GM12878 (cell line): Measurements from ENCODE around the gene PDE10A. TPM values are rescaled to one million over a fixed set of nuclear protein-coding genes. Genes with fewer than 3 reads are reported as not detected.

ENCODE experiments used
- ATAC-seq: fragments of 200-7000 bp; cut with Tn5 transposase; 3 replicates; pipeline ENCODE4 v1.9.1; 2020; ENCODE audit warnings: mild to moderate bottlenecking, moderate library complexity
- BruUV-seq: library from RNA; stranded (reverse); fragments of 400-500 nt; replicated peaks from 2 replicates; lab custom pipeline; 2021; lab: Mats Ljungman, UMichigan
- CTCF ChIA-PET: fragments of 300-600 bp; sonication (Branson Sonifier 250); formaldehyde crosslinking; extraction: SDS; loops from one replicate; lab custom pipeline; 2021; ENCODE audit warnings: inconsistent platforms; lab: Yijun Ruan, JAX
- POLR2A ChIA-PET: fragments of 350-600 bp; formaldehyde crosslinking; extraction: SDS; loops from one replicate; lab custom pipeline; 2021; ENCODE audit warnings: inconsistent platforms; lab: Charles Lee
- RAD21 ChIA-PET: fragments of 300-600 bp; sonication (Branson Sonifier 250); formaldehyde crosslinking; loops from one replicate; lab custom pipeline; 2023; ENCODE audit warnings: antibody characterized with exemption; ENCODE audit not compliant: unreplicated experiment; lab: Charles Lee
- SMC1A ChIA-PET: fragments of 300-600 bp; sonication (Branson Sonifier 250); formaldehyde crosslinking; loops from one replicate; lab custom pipeline; 2023; ENCODE audit not compliant: unreplicated experiment, uncharacterized antibody; lab: Charles Lee
- DNase-seq: peaks from one replicate; pipeline ENCODE4 v3.0.0-alpha.2; 2011; ENCODE audit warnings: low read depth, low spot score
- FAIRE-seq: peaks from 3 replicates; lab custom pipeline; 2011; peaks lifted over from hg19 to GRCh38; lab: Jason Lieb, UNC
- H2AFZ ChIP-seq: 2 replicates; pipeline ENCODE4 v1.6.0; 2011; ENCODE audit warnings: low read depth, low read length, control low read depth; ENCODE audit not compliant: control insufficient read depth
- H3K27ac ChIP-seq: 2 replicates; pipeline ENCODE4 v1.5.1; 2011; ENCODE audit warnings: control low read depth; ENCODE audit not compliant: control insufficient read depth, insufficient read depth
- H3K27me3 ChIP-seq, 2 experiments: replicated peaks in 1 of 2; 2 replicates each; pipeline versions ENCODE4 v1.6.0 to v1.6.1; 2011; ENCODE audit warnings: low read length in 1 of 2; ENCODE audit not compliant: control insufficient read depth in 2 of 2, insufficient read depth in 2 of 2
- H3K36me3 ChIP-seq, 2 experiments: 2 replicates each; pipeline ENCODE4 v1.5.1; 2011; ENCODE audit warnings: low read length in 1 of 2; ENCODE audit not compliant: control insufficient read depth in 2 of 2, insufficient read depth in 2 of 2
- H3K4me1 ChIP-seq: 2 replicates; pipeline ENCODE4 v1.6.1; 2011; ENCODE audit warnings: mild to moderate bottlenecking, low read length, moderate library complexity, mixed read lengths; ENCODE audit not compliant: control insufficient read depth, insufficient read depth
- H3K4me2 ChIP-seq: 2 replicates; pipeline ENCODE4 v1.6.0; 2011; ENCODE audit warnings: control low read depth; ENCODE audit not compliant: control insufficient read depth, insufficient read depth
- H3K4me3 ChIP-seq: fragments of 200-600 bp; sonication (generic); 2 replicates; pipeline ENCODE4 v1.5.1; 2016
- H3K79me2 ChIP-seq: 2 replicates; pipeline ENCODE4 v1.6.0; 2011; ENCODE audit warnings: low read length; ENCODE audit not compliant: control insufficient read depth, insufficient read depth
- H3K9ac ChIP-seq: 2 replicates; pipeline ENCODE4 v1.8.0; 2011; ENCODE audit warnings: low read length, control low read depth, mixed read lengths; ENCODE audit not compliant: control insufficient read depth, insufficient read depth
- H3K9me3 ChIP-seq: replicated peaks from 3 replicates; pipeline ENCODE4 v1.5.1; 2011; ENCODE audit warnings: mild to moderate bottlenecking, low read length; ENCODE audit not compliant: control insufficient read depth, insufficient read depth
- H4K20me1 ChIP-seq: 2 replicates; pipeline ENCODE4 v1.6.0; 2011; ENCODE audit not compliant: control insufficient read depth, insufficient read depth
- ATF2 ChIP-seq: IDR thresholded peaks from 2 replicates; pipeline ENCODE4 v1.6.1; 2012; ENCODE audit warnings: low read length, inconsistent platforms
- CEBPZ ChIP-seq: fragments of 150-350 bp; IDR thresholded peaks from 2 replicates; pipeline ENCODE4 v1.6.1; 2016; ENCODE audit warnings: low read depth, low read length
- EED ChIP-seq: sonication (generic); IDR thresholded peaks from 2 replicates; pipeline ENCODE4 v1.6.1; 2016; ENCODE audit warnings: antibody characterized with exemption, low read depth
- EP300 ChIP-seq, 2 experiments: fragments of 150-350 bp in 1 of 2; IDR thresholded peaks; 2 replicates each; pipeline ENCODE4 v1.6.1; 2011 to 2012; ENCODE audit warnings: low read depth in 2 of 2, low read length in 2 of 2, borderline replicate concordance in 1 of 2, improper control_type of control experiment in 1 of 2, inconsistent platforms in 1 of 2; ENCODE audit not compliant: control insufficient read depth in 1 of 2
- MEF2A ChIP-seq: IDR thresholded peaks from 2 replicates; pipeline ENCODE4 v1.6.1; 2011; ENCODE audit warnings: low read depth, mild to moderate bottlenecking, low read length, moderate library complexity; ENCODE audit not compliant: insufficient read depth
- NFYA ChIP-seq: IDR thresholded peaks from 2 replicates; pipeline ENCODE4 v1.6.1; 2011; ENCODE audit warnings: low read depth, mild to moderate bottlenecking, low read length, improper control_type of control experiment, borderline replicate concordance
- NR2F1 ChIP-seq: fragments of 450-650 bp; conservative IDR thresholded peaks from 2 replicates; pipeline ENCODE4 v1.6.1; 2017; ENCODE audit warnings: mild to moderate bottlenecking
- STAT1 ChIP-seq: fragments of 450-650 bp; conservative IDR thresholded peaks from 2 replicates; pipeline ENCODE4 v1.6.1; 2014; ENCODE audit warnings: antibody characterized with exemption, mild to moderate bottlenecking
- YBX1 ChIP-seq: fragments of 450-650 bp; IDR thresholded peaks from 2 replicates; pipeline ENCODE4 v1.6.1; 2016; ENCODE audit warnings: antibody characterized with exemption
- ZNF592 ChIP-seq: fragments of 450-650 bp; IDR thresholded peaks from 2 replicates; pipeline ENCODE4 v1.6.1; 2017; ENCODE audit warnings: mild to moderate bottlenecking, moderate library complexity
- ZNF622 ChIP-seq: fragments of 450-650 bp; IDR thresholded peaks from 2 replicates; pipeline ENCODE4 v1.6.1; 2017; ENCODE audit warnings: mild to moderate bottlenecking, inconsistent platforms
- WGBS: methylation state at CpG from one replicate; pipeline ENCODE4 v1.1.6; 2016; ENCODE audit warnings: low lambda C conversion rate; ENCODE audit not compliant: insufficient replicate concordance, insufficient coverage; ENCODE audit errors: missing lambda C conversion rate; 5-methylcytosine and 5-hydroxymethylcytosine counted together
- in situ Hi-C: fragments of 300-500 bp; cut with MboI; formaldehyde crosslinking; loops from 9 replicates; pipeline ENCODE4 v1.14.3; 2018; ENCODE audit warnings: mixed read lengths
- intact Hi-C: fragments of 100-400 bp; cut with micrococcal nuclease; formaldehyde crosslinking; loops from one replicate; pipeline ENCODE4 v1.14.2; 2022; ENCODE audit not compliant: unreplicated experiment
- polyA plus RNA-seq, 11 experiments: library from polyadenylated mRNA; depleted of rRNA in 4 of 11; unstranded in 6 of 11; stranded (reverse) in 5 of 11; fragments of >200 nt; fragmentation: Nextera tagmentation in 4 of 11; fragmentation: Illumina TruSeq in 1 of 11; extraction: Ambion mirVana in 4 of 11; extraction: Trizol in 1 of 11; gene quantifications; 1 replicate in 1 of 11; 2 replicates in 10 of 11; pipeline versions ENCODE4 v1.2.1 to v1.2.3, GENCODE V29; 2011 to 2016; ENCODE audit warnings: inconsistent platforms in 2 of 11, missing spikeins in 2 of 11, low read depth in 1 of 11
- total RNA-seq, 4 experiments: library from RNA; depleted of rRNA in 3 of 4; stranded (reverse); fragments of >200 nt in 3 of 4; fragmentation: Illumina TruSeq in 1 of 4; extraction: Trizol in 1 of 4; gene quantifications; 2 replicates each; pipeline versions ENCODE4 v1.2.1 to v1.2.3, GENCODE V29; 2013 to 2021
- TF ChIP-seq, protein P1 (sequence below): fragments of 450-650 bp; IDR thresholded peaks from 2 replicates; pipeline ENCODE4 v1.6.1; 2017; ENCODE audit warnings: borderline replicate concordance

PDE10A gene
- total and polyA plus RNA-seq, 10 of the 15 experiments (the other 5 are each of a cell fraction or from before 2014, with no cell fraction given): under 0.01 to 1.3 (median 0.03) TPM; not detected in 2

DNA sequence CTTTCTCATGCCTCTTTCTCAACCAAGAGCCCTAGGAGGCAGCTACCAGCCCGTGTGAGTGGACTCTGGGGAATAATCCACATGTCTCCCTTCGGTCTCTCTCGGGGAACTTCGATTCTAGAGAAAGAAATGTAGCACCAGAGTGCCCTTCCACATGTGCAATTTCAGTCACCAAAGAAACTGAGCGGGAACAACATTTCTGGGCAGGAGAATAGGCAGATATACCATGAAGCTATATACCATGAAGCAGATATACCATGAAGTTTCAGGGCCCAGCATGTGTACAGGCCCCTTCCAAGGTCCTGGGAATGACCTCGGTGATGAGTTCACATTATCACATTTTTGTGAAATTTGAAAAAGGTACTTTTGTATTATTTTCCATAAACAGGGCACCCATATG lies 60.8 kb downstream of the PDE10A start (continued):
- TF ChIP-seq CEBPZ (no peak), STAT1 (no peak), NR2F1 (no peak), EP300 (IDR thresholded peaks at IDR 0.05; ENCODE audit: borderline replicate concordance in 1 of 2, control insufficient read depth in 1 of 2, low read depth in 2 of 2, low read length in 2 of 2) (no peak), YBX1 (no peak)
- TF ChIP-seq, all 136 proteins: peak for 0

- H4K20me1 ChIP-seq: no peaks in the 10 kb centered on the region
- FAIRE-seq: no peak
- ChIA-PET CTCF (no interaction called here), POLR2A (no interaction called here), SMC1A (no interaction called here), RAD21 (no interaction called here)
- H2AFZ ChIP-seq: no peak overlapping the region
- no peaks in the 10 kb centered on the region for H3K27me3 ChIP-seq
- WGBS: 32% methylated on average over 4 of the region's 4 CpGs
- no peaks in the 10 kb centered on the region for H3K4me1 ChIP-seq
- no peak overlapping the region for H3K4me2 ChIP-seq
- no peak overlapping the region for H3K9ac ChIP-seq
- no peak for DNase-seq
- no peak overlapping the region for H3K4me3 ChIP-seq
- intact Hi-C loops: no loop called here
- H3K9me3 ChIP-seq: no peaks in the 10 kb centered on the region
- no TSS peak for BruUV-seq
- no peak for ATAC-seq
- no peaks in the 10 kb centered on the region for H3K79me2 ChIP-seq
- in situ Hi-C loops: no loop called here
- H3K36me3 ChIP-seq: no peaks in the 10 kb centered on the region
- H3K27ac ChIP-seq: no peak overlapping the region
- no peak for TF ChIP-seq ZNF592
- TF ChIP-seq EED: no peak
- no peak for TF ChIP-seq ATF2
- TF ChIP-seq MEF2A: no peak
- TF ChIP-seq ZNF622: no peak
- no peak for TF ChIP-seq NFYA
- TF ChIP-seq, protein P1, sequence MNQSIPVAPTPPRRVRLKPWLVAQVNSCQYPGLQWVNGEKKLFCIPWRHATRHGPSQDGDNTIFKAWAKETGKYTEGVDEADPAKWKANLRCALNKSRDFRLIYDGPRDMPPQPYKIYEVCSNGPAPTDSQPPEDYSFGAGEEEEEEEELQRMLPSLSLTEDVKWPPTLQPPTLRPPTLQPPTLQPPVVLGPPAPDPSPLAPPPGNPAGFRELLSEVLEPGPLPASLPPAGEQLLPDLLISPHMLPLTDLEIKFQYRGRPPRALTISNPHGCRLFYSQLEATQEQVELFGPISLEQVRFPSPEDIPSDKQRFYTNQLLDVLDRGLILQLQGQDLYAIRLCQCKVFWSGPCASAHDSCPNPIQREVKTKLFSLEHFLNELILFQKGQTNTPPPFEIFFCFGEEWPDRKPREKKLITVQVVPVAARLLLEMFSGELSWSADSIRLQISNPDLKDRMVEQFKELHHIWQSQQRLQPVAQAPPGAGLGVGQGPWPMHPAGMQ: no peak
These were observed 62.4 kb downstream of the PDE10A start for GRCh38 chr6:165600606-165601005.
